Anterior cingulate cortex (tissue), 58 donors: ENCODE data around the gene HBM.
"Not testable (repeated sequence)": the region's sequence is repeated elsewhere in the genome, so short reads cannot be mapped to it uniquely, and the experiment has no call there.

Experiments used
- DNase-seq, 58 donors: peaks; one replicate each; lab custom pipeline; 2025; lab: John Stamatoyannopoulos, UW

The HBM gene, protein sequence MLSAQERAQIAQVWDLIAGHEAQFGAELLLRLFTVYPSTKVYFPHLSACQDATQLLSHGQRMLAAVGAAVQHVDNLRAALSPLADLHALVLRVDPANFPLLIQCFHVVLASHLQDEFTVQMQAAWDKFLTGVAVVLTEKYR

DNA sequence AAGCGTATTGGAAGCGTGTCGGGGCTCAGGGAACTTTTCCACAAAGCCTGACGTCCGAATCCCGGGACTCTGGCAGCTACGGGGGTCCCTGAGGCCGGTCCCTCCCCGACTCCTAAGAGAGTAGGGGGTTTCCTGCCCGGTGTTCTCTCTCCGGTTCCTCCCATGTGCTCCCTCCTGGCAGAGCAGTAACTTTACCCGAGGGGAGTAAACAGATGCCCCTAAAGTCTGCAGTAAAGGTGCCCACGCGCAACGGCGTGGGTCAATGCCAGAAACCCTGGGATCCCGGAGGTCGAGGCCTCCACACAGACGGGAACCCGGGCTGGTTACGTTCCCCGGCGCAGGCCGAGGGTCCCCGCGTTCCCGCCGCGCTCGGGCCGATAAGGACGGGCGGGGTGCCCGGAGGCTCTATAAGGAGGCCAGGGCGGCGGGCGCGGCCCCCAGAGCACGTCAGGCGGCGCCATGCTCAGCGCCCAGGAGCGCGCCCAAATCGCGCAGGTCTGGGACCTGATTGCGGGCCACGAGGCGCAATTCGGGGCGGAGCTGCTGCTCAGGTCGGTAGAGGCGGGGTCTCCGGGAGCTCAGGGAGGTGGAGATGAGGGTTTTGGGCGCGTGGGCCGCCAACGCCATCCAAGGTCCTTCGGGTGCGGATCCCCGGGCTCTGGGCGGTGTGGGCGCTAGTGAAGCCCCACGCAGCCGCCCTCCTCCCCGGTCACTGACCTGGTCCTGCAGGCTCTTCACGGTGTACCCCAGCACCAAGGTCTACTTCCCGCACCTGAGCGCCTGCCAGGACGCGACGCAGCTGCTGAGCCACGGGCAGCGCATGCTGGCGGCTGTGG lies at the start of gene HBM:
HBM (plus strand) TSS at position 440 of the 836 bp plus-strand sequence; CDS start at position 460, 20 bp downstream.
- DNase-seq, result no peak

DNA sequence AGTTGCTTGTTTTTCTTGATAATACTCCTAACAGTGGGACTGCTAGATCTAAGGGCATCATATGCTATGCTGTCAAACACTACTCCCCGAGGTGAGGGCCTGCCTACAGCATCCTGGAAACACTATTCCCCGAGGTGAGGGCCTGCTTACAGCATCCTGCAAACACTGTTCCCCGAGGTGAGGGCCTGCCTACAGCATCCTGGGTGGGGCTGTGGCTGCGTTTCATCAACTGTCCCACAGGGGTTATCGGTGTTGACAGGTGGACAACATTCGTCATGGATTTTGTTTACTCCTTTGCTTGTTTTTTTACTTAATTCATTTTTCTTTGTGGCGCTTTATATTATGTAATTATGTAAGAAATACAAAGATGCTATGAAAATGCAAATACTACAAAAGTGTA lies 49.8 kb upstream of the HBM start:
- no peak for DNase-seq

DNA sequence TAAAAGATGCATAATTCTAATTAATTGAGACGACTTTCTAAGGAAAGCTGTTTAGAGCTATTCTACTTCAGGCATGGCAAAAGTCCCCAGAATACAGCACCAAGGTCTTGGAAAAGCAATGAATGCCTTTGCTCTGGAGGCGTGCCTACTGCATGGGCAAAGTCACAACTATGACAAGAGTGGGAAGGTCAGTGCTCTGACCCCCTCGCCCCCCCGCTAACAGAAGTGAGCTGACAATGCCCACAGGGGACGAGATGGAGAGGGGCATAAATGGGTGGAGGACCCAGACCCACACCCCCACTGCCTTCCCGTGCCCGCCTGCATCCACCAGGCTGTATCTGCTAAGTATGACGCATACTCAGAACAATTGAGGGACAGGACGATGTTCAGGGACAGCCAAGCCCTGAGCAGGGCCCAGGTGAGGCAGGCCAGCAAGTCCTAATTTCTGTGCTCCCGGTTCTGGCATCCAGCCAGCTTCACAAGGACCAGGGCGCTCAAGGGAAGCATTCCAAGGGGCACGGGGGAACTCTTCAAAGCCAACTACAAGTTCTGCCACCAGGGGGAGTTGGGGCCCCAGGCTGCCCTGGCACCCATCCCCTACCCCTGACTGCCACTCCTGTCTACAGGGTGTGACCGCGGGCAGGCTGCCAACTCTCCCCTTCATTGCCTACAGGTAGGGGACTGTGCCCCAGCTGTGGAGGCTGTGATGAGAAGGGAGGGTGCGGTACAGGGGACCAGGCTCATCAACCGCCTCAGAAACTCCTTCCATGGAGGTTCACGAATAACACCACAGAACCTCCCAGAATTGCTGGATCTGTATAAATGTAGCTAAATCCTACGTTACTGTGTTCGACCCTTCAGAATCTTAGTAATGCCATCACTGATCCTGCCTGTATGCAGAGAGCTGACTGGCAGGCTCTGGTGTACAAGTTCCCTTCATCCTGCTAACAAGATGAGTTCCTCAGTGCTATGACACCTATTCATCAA lies 48.1 kb upstream of the HBM start:
- DNase-seq, result peak in 11 of 58 donors; percentile 8 to 73 (median 20)

DNA sequence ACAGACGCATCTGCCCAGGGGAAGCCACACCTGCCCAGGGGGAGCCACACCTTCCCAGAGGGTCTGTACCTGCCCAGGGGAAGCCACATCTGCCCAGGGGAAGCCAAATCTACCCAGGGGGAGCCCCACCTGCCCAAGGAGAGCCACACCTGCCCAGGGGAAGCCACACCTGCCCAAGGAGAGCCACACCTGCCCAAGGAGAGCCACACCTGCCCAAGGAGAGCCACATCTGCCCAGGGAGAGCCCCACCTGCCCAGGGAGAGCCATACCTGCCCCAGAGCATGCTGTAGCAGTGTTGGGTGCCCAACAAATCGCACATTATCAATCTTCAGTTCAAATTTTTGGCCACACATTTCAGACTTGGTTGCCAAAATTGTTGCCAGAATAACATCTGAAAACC lies 46.9 kb upstream of the HBM start:
- no peak for DNase-seq

DNA sequence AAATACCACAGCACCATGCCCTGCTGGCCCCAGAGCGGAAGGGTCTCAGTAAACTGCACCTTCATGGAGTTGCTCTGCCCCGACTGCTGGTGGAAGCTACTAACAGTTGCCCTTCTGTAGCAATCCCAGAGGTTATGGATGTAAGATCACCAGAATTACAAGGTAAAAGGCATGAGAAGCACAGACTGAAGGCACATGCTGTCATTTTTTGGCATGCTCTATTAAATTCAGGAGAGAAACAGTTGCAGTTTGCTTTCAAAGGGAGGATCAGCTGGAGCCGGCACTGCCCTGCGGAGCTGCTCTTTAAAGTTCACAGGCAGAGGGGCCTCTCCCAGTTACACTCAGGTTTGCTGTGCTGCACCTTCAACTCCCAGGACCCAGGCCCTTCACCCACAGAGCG lies 46.5 kb upstream of the HBM start:
- no peak for DNase-seq

DNA sequence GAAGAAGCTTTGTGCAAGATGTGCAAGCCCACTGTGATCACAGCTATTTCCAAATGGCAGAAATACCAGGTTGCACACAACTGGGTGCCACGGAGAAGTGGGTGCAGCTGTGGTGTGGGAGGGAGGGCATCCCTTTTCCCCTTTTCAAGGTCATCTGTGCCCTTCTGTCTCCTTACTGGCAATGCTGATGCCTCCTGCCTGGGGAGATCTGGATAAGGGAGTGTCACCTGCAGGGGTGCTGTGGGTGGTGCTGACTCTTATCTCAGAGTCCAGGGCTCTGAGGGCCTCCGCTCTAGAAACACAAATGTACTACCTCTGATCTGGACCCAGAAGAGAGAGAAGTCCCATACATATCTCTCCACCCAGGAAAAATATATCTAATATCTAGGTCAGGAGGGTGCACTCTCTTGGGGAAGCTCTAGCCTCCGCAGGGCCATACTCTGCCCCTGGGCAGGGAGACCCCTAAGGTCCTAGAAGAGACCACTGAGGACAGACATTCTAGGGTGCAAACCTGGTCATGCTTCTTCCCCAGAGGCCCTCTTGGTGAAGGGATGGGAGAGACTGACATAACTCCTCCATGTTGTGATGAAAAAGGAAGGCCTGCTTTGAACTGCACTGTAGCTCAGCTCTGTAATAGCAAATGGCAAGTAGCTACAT lies 45.8 kb upstream of the HBM start:
- DNase-seq, result no peak

DNA sequence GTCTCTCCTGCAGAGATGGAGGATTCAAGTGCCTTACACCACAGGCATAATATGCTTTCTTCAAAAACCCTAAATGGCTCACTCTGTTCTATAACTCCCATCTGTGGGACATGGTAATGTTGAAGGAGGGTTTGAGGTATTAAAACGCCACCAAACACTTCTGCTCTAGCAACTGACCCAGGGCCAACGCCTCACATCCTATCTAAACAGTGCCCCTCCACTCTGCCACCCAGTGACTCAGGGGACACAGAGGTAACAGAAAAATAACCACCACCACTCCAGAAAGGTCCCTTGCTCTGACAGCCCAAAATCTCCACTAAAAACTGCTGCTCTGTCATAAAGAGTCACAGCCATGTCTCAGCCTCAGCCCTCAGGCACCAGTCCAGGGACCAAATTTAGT lies 45.0 kb upstream of the HBM start:
- DNase-seq, result no peak

DNA sequence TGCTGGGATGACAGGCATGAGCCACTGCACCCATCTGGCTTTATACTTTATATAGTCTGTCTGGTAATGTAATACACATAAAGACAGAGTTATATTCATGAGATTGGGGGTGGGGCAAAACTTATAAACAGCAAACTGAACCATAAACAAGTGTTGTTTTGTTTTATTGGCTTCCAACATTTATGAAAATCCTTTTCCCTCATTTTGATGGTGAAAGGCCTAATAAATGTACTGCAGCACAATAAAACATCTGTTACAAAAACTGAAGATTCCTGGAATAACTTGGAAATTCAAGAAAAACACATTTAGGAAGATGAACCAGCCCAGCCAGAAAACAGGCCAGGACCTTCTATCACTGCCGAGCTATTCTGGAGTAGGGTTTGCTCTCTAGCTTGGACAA lies 43.4 kb upstream of the HBM start:
- no peak for DNase-seq

DNA sequence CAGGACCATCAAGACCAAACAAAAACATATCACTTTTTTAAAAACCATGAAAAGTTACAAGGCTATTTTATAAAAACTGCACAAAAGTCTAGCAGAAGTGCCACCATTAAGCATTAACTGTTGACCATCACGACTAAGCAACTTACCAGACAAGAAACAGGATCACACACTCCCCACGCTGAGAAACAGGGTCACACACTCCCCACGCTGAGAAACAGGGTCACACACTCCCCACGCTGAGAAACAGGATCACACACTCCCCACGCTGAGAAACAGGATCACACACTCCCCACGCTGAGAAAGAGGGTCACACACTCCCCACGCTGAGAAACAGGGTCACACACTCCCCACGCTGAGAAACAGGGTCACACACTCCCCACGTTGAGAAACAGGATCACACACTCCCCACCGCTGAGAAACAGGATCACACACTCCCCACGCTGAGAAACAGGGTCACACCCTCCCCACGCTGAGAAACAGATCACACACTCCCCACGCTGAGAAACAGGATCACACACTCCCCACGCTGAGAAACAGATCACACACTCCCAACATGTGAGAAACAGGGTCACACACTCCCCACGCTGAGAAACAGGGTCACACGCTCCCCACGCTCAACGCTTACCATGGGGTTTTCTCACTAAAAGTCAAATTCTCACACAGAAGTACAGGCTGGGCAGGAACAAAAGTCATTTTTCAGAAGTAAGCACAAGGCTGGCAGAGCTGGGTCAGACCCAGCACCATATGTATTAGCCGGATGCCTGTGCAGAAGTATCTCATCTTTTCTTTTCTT lies 42.0 kb upstream of the HBM start:
- DNase-seq, result not testable (repeated sequence)

DNA sequence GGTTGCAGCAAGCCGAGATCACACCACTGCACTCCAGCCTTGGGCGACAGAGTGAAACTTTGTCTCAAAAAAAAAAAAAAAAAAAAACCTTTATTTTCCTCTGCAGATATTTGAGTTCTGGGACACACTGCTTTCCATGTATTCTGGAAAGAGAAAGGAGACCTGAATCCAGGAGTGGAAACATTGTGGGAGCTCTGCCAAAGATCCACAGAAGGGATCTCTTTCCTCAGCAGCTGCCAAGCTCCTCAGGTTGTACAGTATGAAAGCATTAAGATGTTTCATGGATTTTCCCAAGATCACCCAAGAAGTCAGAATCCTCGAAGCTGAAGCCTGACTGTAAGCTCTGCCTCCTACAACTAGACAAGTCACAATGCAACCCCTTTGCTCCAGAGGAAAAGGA lies 40.8 kb upstream of the HBM start:
- DNase-seq, result no peak

DNA sequence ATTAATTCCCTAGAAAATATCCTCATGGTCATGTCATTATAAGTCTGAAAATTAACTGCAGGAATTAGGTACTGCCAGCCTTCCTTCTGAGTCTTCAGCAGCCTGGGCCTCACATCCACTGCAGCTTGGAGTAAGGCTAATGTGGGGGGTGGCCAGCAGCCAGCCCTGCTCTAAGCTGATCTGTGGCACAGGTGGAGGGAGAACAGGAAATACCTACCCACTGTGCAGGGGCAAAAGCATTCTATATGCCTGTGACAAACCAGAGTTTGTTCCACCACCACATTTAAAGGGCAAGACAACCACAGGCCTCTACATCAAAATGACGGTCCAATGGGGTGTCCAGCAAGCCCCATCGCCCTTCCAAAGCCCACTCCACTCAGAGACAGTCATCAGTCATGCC lies 36.7 kb upstream of the HBM start:
- DNase-seq, result no peak

DNA sequence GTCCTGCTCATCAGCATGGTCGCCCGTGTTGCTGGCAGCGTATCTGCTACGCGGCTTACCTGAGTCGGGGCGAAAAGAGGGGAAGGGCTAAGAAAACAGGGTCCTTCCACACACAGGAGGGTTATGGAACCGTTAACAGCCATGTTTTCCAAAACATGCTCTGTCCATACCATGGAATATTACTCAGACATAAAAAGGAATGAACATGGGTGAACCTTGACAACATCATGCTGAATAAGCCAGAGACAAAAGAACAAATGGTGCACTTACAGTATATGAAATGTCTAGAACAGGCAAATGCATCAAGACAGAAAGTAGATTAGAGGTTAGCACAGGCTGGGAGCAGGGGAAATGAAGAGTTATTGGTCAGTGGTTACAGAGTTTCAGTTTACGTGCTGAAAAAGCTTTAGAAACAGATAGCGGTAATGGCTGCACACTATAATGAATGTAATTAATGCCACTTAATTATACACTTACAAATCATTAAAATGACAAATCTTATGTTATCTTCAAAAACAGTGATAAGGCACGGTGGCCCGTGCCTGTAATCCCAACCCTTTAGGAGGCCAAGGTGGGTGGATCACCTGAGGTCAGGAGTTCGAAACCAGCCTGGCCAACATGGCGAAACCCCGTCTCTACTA lies 35.1 kb upstream of the HBM start:
- no peak for DNase-seq

DNA sequence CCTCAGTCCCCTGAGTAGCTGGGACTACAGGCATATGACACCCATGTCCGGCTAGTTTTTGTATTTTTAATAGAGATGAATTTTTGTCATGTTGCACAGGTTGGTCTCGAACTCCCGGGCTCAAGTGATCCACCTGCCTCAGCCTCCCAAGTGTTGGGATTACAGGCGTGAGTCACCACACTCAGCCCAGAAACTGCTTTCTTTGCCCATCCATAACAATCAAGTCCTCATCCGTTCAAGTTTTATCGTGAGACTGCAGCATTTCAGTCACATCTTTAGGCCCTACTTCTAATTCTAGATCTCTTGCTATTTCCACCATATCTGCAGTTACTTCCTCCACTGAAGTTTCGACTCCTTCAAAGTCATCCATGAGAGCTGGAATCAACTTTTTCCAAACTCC lies 33.7 kb upstream of the HBM start:
- DNase-seq, result no peak

DNA sequence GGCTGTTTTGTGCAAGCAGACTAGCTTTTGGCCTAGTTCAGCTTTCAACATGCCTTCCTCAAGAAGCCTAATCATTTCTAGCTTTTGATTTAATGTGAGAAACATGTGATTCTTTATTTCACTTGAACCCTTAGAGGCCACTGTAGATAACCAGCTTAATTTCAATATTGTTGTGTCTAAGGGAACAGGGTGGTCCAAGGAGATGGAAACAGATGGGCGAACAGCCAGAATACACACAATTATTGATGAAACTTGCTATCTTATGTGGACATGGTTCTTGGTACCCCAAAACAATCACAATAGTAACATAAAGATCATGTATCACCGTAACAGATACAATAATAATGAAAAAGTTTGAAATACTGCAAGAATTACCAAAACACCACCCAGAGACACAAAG lies 32.1 kb upstream of the HBM start:
- no peak for DNase-seq

DNA sequence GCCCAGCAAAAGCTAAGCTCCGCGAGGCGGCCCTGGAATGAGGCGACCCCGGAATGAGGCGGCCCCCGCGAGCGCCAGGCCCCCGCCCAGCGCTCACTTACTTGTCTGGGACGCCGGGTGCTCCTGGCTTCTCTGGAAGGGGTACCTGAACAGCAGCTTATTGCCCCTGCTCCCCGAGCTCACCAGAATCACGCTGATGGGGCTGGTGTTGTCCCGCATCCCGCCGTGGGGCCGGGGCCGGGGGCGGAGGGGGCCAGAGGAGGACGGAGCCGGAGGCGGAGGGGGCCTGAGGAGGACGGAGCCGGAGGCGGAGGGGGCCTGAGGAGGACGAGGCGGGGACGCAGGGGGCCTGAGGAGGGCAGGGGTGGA lies 27.7 kb upstream of the HBM start:
- DNase-seq, result peak in 3 of 58 donors; percentile 15 to 27 (median 22)

DNA sequence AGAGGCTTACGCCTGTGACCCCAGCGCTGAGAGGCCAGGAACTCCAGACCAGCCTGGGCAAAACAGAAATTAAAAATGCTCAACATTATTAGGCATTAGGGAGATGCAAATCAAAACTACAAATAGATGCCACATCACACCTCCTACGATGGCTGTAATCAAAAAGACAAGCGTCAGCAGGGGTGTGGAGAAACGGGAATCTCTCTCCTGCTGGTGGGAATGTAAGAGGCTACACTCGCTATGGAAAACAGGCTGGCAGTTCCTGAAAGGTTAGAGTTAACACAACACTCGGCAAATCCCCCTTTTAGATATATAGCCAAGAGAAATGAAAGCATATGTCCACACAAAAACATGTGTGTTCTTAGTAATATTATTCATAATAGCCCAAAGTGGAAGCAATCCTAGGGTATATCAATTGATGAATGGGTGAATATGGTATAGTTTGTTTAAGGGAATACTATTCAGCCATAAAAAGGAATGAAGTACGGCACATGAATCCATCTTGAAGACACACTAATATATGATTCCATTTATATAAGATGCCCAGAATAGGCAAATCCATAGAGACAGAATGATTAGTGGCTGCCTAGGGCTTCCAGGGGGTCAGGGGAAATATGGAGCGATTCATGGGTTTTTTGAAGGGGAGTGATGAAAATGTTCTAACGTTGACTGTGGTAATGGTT lies 25.5 kb upstream of the HBM start:
- DNase-seq, result no peak

DNA sequence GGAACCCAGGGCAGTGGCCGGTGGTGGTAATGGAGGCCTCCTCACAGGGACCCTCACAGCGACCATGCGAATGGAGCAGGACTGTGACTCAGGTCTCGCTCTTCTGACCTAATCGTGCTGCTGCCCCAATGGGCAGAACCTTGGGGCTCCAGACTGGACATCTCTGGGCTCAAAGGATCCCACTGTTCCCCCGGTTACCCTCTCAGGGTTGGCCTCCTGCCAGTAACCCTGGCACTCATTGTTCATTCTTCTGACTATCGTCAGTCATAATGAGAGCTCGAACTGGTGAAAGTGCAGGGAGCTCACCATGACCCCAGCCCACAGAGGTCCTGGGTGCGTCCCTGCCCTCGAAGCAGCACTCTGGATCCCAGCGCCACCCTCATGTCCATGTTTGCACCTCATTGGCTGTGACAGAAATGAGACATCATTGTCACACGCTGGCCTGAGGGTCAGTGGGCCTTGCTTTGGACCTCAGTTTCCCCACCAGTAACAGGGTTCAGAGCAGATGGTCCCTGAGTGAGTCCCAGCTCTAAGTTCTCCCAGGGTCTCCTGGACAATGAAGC lies 23.3 kb upstream of the HBM start:
- peak in 11 of 58 donors; percentile 6 to 54 (median 19) for DNase-seq

DNA sequence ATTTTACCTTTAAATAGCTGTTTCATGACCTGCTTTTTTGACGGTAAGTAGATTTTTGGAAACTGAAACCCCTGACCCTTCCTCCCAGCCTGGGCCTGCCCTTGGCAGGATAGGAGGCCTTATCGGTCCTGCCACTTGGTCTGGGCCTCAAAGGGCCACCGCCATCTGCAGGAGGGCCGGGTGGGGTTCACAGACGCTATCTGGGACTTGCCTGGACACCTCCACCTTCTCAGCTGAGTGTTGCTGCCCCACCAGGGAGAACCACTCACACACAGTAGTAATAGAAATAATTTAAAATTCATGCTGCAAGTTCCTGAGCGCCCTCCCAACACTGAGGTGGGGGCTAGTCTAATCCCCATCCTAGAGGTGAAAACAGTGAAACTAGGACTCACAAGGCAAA lies 22.7 kb upstream of the HBM start:
- DNase-seq, result no peak
